Esophagus squamous epithelium (tissue), 5 donors: ENCODE measurements around the gene IFT27. TPM values are rescaled to one million over a fixed set of nuclear protein-coding genes. Genes with fewer than 3 reads are reported as not detected.

ENCODE experiments used
- DNase-seq: peaks from one replicate; lab custom pipeline; 2025; lab: John Stamatoyannopoulos, UW
- H3K27ac ChIP-seq, 4 donors: fragments of 200-600 bp; sonication (generic); one replicate each; pipeline ENCODE4 v1.5.1; 2016 to 2019; ENCODE audit warnings: mild to moderate bottlenecking in 1 of 4
- H3K27me3 ChIP-seq, 4 donors: fragments of 200-600 bp; sonication (generic); 1 replicate in 3 of 4; 2 replicates in 1 of 4; pipeline versions ENCODE4 v1.5.1 to v1.6.0; 2017 to 2021; ENCODE audit warnings: antibody characterized with exemption in 1 of 4
- H3K36me3 ChIP-seq, 3 donors: fragments of 200-600 bp; sonication (generic); one replicate each; pipeline ENCODE4 v1.5.1; 2016 to 2019
- H3K4me1 ChIP-seq, 3 donors: fragments of 200-600 bp; sonication (generic); one replicate each; pipeline ENCODE4 v1.5.1; 2017 to 2019
- H3K4me3 ChIP-seq, 4 donors: fragments of 200-600 bp; sonication (generic); 1 replicate in 3 of 4; 2 replicates in 1 of 4; pipeline ENCODE4 v1.5.1; 2016 to 2019; ENCODE audit warnings: mild to moderate bottlenecking in 2 of 4, moderate library complexity in 1 of 4
- H3K9me3 ChIP-seq, 3 donors: fragments of 200-600 bp; sonication (generic); one replicate each; pipeline ENCODE4 v1.5.1; 2016 to 2019
- POLR2A ChIP-seq, 4 donors: fragments of 450-650 bp; IDR thresholded peaks; one replicate each; pipeline ENCODE4 v1.6.1; 2017; ENCODE audit warnings: antibody characterized with exemption in 4 of 4, mild to moderate bottlenecking in 4 of 4, moderate library complexity in 3 of 4
- WGBS, 2 donors: methylation state at CpG; one replicate each; pipeline ENCODE4 v1.1.5; 2018; 5-methylcytosine and 5-hydroxymethylcytosine counted together
- intact Hi-C: fragments of 100-400 bp; cut with DNase I; formaldehyde crosslinking; loops from one replicate; pipeline ENCODE4 v1.15.0; 2022
- total RNA-seq, 4 donors: library from RNA; depleted of rRNA; stranded (reverse); fragments of >200 nt; gene quantifications; one replicate each; pipeline ENCODE4 v1.1.0, GENCODE V29; 2016
- TF ChIP-seq, protein P1 (sequence below), 6 experiments: fragments of 450-650 bp in 4 of 6; fragments of 200-600 bp in 2 of 6; sonication (generic) in 2 of 6; IDR thresholded peaks; one replicate each; pipeline ENCODE4 v1.5.1; 2016 to 2019; ENCODE audit warnings: antibody characterized with exemption in 6 of 6, mild to moderate bottlenecking in 4 of 6, moderate library complexity in 4 of 6
- donor health status: DM: yes; HTN: yes; CAD: no.

IFT27 gene
- total RNA-seq, 4 donors from 2014 or later = 6.1 to 9.5 (median 8.1) TPM

DNA sequence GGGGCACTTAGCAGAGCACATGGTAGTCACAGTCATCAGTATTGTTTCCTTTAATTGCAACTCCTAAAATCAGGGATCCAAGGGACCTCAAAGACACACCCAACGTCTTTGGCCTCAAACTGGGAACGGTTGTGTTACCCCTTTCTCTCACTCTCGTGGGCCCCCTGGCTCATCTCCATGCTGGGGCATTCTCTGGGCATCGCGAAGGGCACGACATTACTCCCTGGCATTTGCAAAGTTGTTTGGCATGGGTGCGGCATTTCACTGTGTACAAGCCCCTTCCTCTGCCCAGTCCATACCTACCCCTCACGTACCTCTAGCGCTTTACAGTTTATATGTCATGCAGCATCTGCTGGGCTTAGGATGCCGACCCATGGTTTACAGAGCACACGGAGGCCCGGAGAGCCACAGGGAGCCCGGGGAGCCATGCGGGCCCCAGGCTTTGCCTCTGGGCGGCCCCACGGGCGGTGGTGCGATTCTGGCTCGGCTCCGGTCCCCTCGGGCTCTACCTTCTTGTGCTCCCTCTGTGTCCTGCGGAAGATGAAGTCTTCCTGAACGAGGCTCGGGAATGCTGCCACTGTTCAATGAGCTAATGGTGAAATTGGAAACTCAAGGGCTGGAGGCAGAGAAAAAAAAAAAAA lies 50.4 kb downstream of the IFT27 start:
- no peak for TF ChIP-seq POLR2A (IDR thresholded peaks at IDR 0.05)
- TF ChIP-seq, protein P1, sequence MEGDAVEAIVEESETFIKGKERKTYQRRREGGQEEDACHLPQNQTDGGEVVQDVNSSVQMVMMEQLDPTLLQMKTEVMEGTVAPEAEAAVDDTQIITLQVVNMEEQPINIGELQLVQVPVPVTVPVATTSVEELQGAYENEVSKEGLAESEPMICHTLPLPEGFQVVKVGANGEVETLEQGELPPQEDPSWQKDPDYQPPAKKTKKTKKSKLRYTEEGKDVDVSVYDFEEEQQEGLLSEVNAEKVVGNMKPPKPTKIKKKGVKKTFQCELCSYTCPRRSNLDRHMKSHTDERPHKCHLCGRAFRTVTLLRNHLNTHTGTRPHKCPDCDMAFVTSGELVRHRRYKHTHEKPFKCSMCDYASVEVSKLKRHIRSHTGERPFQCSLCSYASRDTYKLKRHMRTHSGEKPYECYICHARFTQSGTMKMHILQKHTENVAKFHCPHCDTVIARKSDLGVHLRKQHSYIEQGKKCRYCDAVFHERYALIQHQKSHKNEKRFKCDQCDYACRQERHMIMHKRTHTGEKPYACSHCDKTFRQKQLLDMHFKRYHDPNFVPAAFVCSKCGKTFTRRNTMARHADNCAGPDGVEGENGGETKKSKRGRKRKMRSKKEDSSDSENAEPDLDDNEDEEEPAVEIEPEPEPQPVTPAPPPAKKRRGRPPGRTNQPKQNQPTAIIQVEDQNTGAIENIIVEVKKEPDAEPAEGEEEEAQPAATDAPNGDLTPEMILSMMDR (IDR thresholded peaks at IDR 0.05) = no peak
- Histone ChIP-seq H3K27me3 (peaks cover 0 to 87% (median 0%) of the 10 kb centered on the region in 4 donors), H3K4me3 (no peak overlapping the region), H3K36me3 (no peaks in the 10 kb centered on the region), H3K4me1 (no peaks in the 10 kb centered on the region), H3K27ac (no peak overlapping the region), H3K9me3 (no peaks in the 10 kb centered on the region)
- intact Hi-C loops = no loop called here
- WGBS, 2 donors = 61 to 64% methylated on average over 21 to 24 of the region's 24 CpGs
- DNase-seq = no peak

DNA sequence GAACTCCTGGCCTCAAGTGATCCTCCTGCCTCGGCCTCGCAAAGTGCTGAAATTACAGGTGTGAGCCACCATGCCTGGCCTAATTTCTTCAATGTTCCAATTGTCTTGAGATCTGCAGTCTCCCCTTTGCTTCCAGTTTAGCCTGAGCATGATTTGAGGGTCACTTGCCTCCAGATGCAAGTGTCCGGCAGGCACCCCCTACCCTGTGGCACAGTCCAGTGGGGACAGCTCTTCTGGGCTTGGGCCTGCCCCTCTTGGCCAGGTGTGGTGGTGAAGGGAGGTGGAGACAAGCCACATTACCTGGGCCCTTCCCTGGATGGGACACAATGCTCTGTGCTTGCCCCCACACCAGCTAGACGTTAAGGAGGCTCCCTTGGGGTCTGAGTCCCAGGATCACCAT lies 51.1 kb downstream of the IFT27 start:
- H3K9me3 ChIP-seq = no peaks in the 10 kb centered on the region
- H3K4me1 ChIP-seq = no peaks in the 10 kb centered on the region
- WGBS, 2 donors = 81 to 82% methylated on average over 2 to 3 of the region's 4 CpGs
- no peak overlapping the region for H3K4me3 ChIP-seq
- TF ChIP-seq POLR2A (IDR thresholded peaks at IDR 0.05) = no peak
- TF ChIP-seq, protein P1 (IDR thresholded peaks at IDR 0.05) = no peak
- H3K27ac ChIP-seq = no peak overlapping the region
- no peak for DNase-seq
- intact Hi-C loops = no loop called here
- H3K36me3 ChIP-seq = no peaks in the 10 kb centered on the region
- H3K27me3 ChIP-seq = peaks cover 0 to 90% (median 0%) of the 10 kb centered on the region in 4 donors

DNA sequence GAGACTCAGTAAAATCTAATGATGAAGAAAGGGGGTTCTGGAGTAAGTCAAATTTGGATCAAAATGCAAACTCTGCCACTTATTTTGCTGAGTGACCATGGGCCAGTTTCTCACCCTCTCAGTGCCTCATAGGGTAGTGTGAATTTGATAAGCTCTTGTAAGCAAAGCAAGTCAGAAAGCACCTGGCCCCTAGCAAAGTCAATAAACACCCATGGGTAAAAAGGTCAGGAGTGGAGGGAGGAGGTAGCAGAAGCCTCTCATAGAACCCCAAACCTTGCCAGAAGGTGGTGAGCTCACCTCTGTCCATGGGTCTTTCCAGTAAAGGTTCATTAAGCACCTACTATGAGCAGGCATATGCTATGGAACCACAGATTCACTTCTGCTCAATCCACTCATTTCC lies 53.9 kb downstream of the IFT27 start:
- DNase-seq = no peak
- Histone ChIP-seq H3K9me3 (no peaks in the 10 kb centered on the region), H3K27ac (no peak overlapping the region), H3K4me3 (no peak overlapping the region), H3K4me1 (no peaks in the 10 kb centered on the region), H3K36me3 (no peaks in the 10 kb centered on the region), H3K27me3 (peaks cover 0 to 90% (median 0%) of the 10 kb centered on the region in 4 donors)
- intact Hi-C loops = no loop called here
- TF ChIP-seq POLR2A (IDR thresholded peaks at IDR 0.05) = no peak
- TF ChIP-seq, protein P1 (IDR thresholded peaks at IDR 0.05) = no peak

DNA sequence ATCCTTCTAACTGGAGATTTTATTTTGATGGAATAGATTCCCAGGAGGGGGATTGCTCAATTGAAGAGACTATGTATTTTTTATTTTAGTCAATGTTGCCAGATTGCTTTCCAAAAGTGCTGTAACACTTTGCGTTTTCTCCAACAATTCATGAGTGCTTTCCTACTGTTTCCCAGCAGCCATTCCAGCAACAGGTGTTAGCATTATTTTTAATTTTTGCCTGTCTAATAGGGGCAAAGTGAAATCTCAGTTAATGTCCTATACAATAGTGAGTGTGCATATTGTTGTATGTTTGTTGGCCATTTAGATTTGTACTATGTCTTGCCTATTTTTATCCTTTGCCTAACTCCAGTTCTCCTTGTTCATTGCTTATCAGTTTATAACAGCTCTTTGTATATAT lies 60.3 kb downstream of the IFT27 start:
- no peaks in the 10 kb centered on the region for H3K4me1 ChIP-seq
- TF ChIP-seq, protein P1 (IDR thresholded peaks at IDR 0.05) = no peak
- TF ChIP-seq POLR2A (IDR thresholded peaks at IDR 0.05) = no peak
- no peaks in the 10 kb centered on the region for H3K36me3 ChIP-seq
- no peak for DNase-seq
- H3K27ac ChIP-seq = no peak overlapping the region
- peaks cover 0 to 67% (median 0%) of the 10 kb centered on the region in 4 donors for H3K27me3 ChIP-seq
- WGBS, 2 donors = 77 to 92% methylated on average over 1 of the region's 1 CpG
- no peak overlapping the region for H3K4me3 ChIP-seq
- intact Hi-C loops = no loop called here
- H3K9me3 ChIP-seq = no peaks in the 10 kb centered on the region

DNA sequence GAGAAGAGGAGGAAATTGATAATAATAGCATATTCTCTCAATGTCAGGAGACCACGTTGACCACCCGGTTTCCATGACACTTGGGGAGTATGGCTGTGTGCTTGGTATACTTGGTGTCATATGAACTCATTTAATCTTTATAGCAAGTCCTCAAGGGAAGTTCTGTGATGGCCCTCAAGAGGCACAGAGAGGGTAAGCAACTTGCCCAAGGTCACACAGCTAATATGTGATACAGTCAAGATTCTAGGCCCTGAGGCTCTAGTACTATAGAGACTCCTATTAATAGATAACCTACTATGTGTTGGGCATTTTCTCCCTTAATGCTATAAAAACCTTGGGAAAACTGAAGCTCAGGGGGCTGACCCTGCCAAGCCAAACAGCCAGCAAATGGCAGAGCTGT lies 61.8 kb downstream of the IFT27 start:
- Histone ChIP-seq H3K27ac (no peak overlapping the region), H3K9me3 (no peaks in the 10 kb centered on the region), H3K4me1 (no peaks in the 10 kb centered on the region), H3K27me3 (peaks cover 0 to 68% (median 0%) of the 10 kb centered on the region in 4 donors), H3K4me3 (no peak overlapping the region), H3K36me3 (no peaks in the 10 kb centered on the region)
- no peak for DNase-seq
- intact Hi-C loops = no loop called here
- TF ChIP-seq, protein P1 (IDR thresholded peaks at IDR 0.05) = no peak
- TF ChIP-seq POLR2A (IDR thresholded peaks at IDR 0.05) = no peak
- 81 to 88% methylated on average over 2 of the region's 2 CpGs for WGBS, 2 donors
